GM19463 (cell line): ENCODE results near the gene PATL1.
"Not testable (repeated sequence)": the region's sequence is repeated elsewhere in the genome, so short reads cannot be mapped to it uniquely, and the experiment has no call there.

ENCODE experiments used
- ATAC-seq: cut with Tn5 transposase; IDR thresholded peaks from one replicate; pipeline ENCODE4 v1.9.1; 2021; ENCODE audit warnings: mild to moderate bottlenecking, moderate library complexity; ENCODE audit not compliant: unreplicated experiment

The PATL1 gene

GRCh38 chr11:59676205-59676604, 7.4 kb upstream of the PATL1 start:
- no peak for ATAC-seq

- ATAC-seq: no peak
Measured at GRCh38 chr11:59674291-59674690, 5.5 kb upstream of the PATL1 start.

GRCh38 chr11:59673291-59673690, 4.5 kb upstream of the PATL1 start:
- no peak for ATAC-seq

GRCh38 chr11:59671471-59671870, 2.6 kb upstream of the PATL1 start:
- ATAC-seq: no peak

GRCh38 chr11:59669611-59670009, 773 bp upstream of the PATL1 start:
- ATAC-seq: no peak

- peak; percentile 28 for ATAC-seq
Measured at GRCh38 chr11:59668188-59668949, 468 bp downstream of the PATL1 start.

GRCh38 chr11:59667812-59668187, 1.0 kb downstream of the PATL1 start:
- ATAC-seq: no peak

- ATAC-seq: no peak
Measured at GRCh38 chr11:59666969-59667368, 1.9 kb downstream of the PATL1 start.

GRCh38 chr11:59660621-59661020, 8.2 kb downstream of the PATL1 start:
- no peak for ATAC-seq

GRCh38 chr11:59659981-59660380, 8.9 kb downstream of the PATL1 start:
- no peak for ATAC-seq

GRCh38 chr11:59658036-59658435, 10.8 kb downstream of the PATL1 start:
- ATAC-seq: no peak

- ATAC-seq: no peak
Measured at GRCh38 chr11:59654893-59655292, 13.9 kb downstream of the PATL1 start.

GRCh38 chr11:59647245-59647980, 21.4 kb downstream of the PATL1 start:
- no peak for ATAC-seq

- ATAC-seq: no peak
Measured at GRCh38 chr11:59644528-59644927, 24.3 kb downstream of the PATL1 start.

- no peak for ATAC-seq
Measured at GRCh38 chr11:59643390-59643789, 25.4 kb downstream of the PATL1 start.

- ATAC-seq: no peak
Measured at GRCh38 chr11:59641156-59641555, 27.7 kb downstream of the PATL1 start.

GRCh38 chr11:59630493-59630892, 38.3 kb downstream of the PATL1 start:
- no peak for ATAC-seq

- ATAC-seq: no peak
Measured at GRCh38 chr11:59629996-59630395, 38.8 kb downstream of the PATL1 start.

- not testable (repeated sequence) for ATAC-seq
Measured at GRCh38 chr11:59626969-59627368, 41.9 kb downstream of the PATL1 start.

- ATAC-seq: no peak
Measured at GRCh38 chr11:59625703-59626102, 43.1 kb downstream of the PATL1 start.

GRCh38 chr11:59617876-59618275, 51.0 kb downstream of the PATL1 start:
- ATAC-seq: no peak

- ATAC-seq: no peak
Measured at GRCh38 chr11:59616396-59616982, 52.3 kb downstream of the PATL1 start.
